OCI-LY3 (cell line): ENCODE data around the gene CASK.

Experiments
- EZH2phosphoT487 ChIP-seq: fragments of 200-600 bp; shearing (Covaris generic); IDR thresholded peaks from 2 replicates; pipeline ENCODE4 v1.6.1; 2018; ENCODE audit warnings: antibody characterized with exemption, mixed run types, low read depth
- TF ChIP-seq, protein P1 (sequence below): fragments of 200-600, 300-600 bp; sonication (generic); IDR thresholded peaks from 2 replicates; pipeline ENCODE4 v1.5.1; 2014; ENCODE audit warnings: antibody characterized with exemption, low read length, low read depth

GRCh38 chrX:41705680-41706374, 217.5 kb downstream of the CASK start:
- TF ChIP-seq, protein P1, sequence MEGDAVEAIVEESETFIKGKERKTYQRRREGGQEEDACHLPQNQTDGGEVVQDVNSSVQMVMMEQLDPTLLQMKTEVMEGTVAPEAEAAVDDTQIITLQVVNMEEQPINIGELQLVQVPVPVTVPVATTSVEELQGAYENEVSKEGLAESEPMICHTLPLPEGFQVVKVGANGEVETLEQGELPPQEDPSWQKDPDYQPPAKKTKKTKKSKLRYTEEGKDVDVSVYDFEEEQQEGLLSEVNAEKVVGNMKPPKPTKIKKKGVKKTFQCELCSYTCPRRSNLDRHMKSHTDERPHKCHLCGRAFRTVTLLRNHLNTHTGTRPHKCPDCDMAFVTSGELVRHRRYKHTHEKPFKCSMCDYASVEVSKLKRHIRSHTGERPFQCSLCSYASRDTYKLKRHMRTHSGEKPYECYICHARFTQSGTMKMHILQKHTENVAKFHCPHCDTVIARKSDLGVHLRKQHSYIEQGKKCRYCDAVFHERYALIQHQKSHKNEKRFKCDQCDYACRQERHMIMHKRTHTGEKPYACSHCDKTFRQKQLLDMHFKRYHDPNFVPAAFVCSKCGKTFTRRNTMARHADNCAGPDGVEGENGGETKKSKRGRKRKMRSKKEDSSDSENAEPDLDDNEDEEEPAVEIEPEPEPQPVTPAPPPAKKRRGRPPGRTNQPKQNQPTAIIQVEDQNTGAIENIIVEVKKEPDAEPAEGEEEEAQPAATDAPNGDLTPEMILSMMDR: no peak
- TF ChIP-seq EZH2phosphoT487: no peak
